ENCODE measurements around the gene ITIH6. TPM values are rescaled to one million over a fixed set of nuclear protein-coding genes. Genes with fewer than 3 reads are reported as not detected.
A peak's percentile ranks its signal among the peaks of the same experiment; 100 is the strongest.
"Not testable (repeated sequence)": the region's sequence is repeated elsewhere in the genome, so short reads cannot be mapped to it uniquely, and the experiment has no call there.

ITIH6 gene
- total RNA-seq, 1 experiment from 2014 or later, result not detected

- DNase-seq (ENCODE audit: low spot score), result no peak
These were observed 991 bp upstream of the ITIH6 start for GRCh38 chrX:54799046-54799445.

- DNase-seq (ENCODE audit: low spot score), result no peak
These were observed 3.3 kb downstream of the ITIH6 start for GRCh38 chrX:54794795-54795194.

- DNase-seq (ENCODE audit: low spot score), result no peak
These were observed 4.0 kb downstream of the ITIH6 start for GRCh38 chrX:54794028-54794427.

GRCh38 chrX:54789405-54789804 is 8.7 kb downstream of the ITIH6 start:
- not testable (repeated sequence) for DNase-seq (ENCODE audit: low spot score)

- DNase-seq (ENCODE audit: low spot score), result no peak
These were observed 9.6 kb downstream of the ITIH6 start for GRCh38 chrX:54788446-54788845.

GRCh38 chrX:54786967-54787366 is 11.1 kb downstream of the ITIH6 start:
- no peak for DNase-seq (ENCODE audit: low spot score)

- DNase-seq (ENCODE audit: low spot score), result no peak
These were observed 12.2 kb downstream of the ITIH6 start for GRCh38 chrX:54785901-54786300.

GRCh38 chrX:54776987-54777672 is 20.9 kb downstream of the ITIH6 start:
- DNase-seq (ENCODE audit: low spot score), result no peak

GRCh38 chrX:54776061-54776460 is 22.0 kb downstream of the ITIH6 start:
- DNase-seq (ENCODE audit: low spot score), result no peak

- DNase-seq (ENCODE audit: low spot score), result not testable (repeated sequence)
These were observed 23.5 kb downstream of the ITIH6 start for GRCh38 chrX:54774391-54775094.

GRCh38 chrX:54758114-54759055 is 39.7 kb downstream of the ITIH6 start:
- DNase-seq (ENCODE audit: low spot score), result no peak

GRCh38 chrX:54754854-54755253 is 43.2 kb downstream of the ITIH6 start:
- DNase-seq (ENCODE audit: low spot score), result no peak

- no peak for DNase-seq (ENCODE audit: low spot score)
These were observed 49.4 kb downstream of the ITIH6 start for GRCh38 chrX:54748626-54749025.

GRCh38 chrX:54747733-54748393 is 50.2 kb downstream of the ITIH6 start:
- no peak for DNase-seq (ENCODE audit: low spot score)

- DNase-seq (ENCODE audit: low spot score), result no peak
These were observed 51.1 kb downstream of the ITIH6 start for GRCh38 chrX:54746928-54747327.

GRCh38 chrX:54745676-54746075 is 52.4 kb downstream of the ITIH6 start:
- no peak for DNase-seq (ENCODE audit: low spot score)

- DNase-seq (ENCODE audit: low spot score), result not testable (repeated sequence)
These were observed 59.5 kb downstream of the ITIH6 start for GRCh38 chrX:54738567-54738966.

- not testable (repeated sequence) for DNase-seq (ENCODE audit: low spot score)
These were observed 61.6 kb downstream of the ITIH6 start for GRCh38 chrX:54736298-54736942.

- DNase-seq (ENCODE audit: low spot score), result peak; percentile 79
These were observed 76.6 kb downstream of the ITIH6 start for GRCh38 chrX:54721424-54721823.

- no peak for DNase-seq (ENCODE audit: low spot score)
These were observed 82.4 kb downstream of the ITIH6 start for GRCh38 chrX:54715621-54716020.

- no peak for DNase-seq (ENCODE audit: low spot score)
These were observed 83.6 kb downstream of the ITIH6 start for GRCh38 chrX:54714424-54714823.
